Measurements from ENCODE around the gene RAB5IF. TPM values are rescaled to one million over a fixed set of nuclear protein-coding genes. Genes with fewer than 3 reads are reported as not detected.

The RAB5IF gene
- total and polyA plus RNA-seq, 2 of the 13 experiments (the other 11 are each of a cell fraction or from before 2014, with no cell fraction given) = 261 to 305 TPM

DNA sequence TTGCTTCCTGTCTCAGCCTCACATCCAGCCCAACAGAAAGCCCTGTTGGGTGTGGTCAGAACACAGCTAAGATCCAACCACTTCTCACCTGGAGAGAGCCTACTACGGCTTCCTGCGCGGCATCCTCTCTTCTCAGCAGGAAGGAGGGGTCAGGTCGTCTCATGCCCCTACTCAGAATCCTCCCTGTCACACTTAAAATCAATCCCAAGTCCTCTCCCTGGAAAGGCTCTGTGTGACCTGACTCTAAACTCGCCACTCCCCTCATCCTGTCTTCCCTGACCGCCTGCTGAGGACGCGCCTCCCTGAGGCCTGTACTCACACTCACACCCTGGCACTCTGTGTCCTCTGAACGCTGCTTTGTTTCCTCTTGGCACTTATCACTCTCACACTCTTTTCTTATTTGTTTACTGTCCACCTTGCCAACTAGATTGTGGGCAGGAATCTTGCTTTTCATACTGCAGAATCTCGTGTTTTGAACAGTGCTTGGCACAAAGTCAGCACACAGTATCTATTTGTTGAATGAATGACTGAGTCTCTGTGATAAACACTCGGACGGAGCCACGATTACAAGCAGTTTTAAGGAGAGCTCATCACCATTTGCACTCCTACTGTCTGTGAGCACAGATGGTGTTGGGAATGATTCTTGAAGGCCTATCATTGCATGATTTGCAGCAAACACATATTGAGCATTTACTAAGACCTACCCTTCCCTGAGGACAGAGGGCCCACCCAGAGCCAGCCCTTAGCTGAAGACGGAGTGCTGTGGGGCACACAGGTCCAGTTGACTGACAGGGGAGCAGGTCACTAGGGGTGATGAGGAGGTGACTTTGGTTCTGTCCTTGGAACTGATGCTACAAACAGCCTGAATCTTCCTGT lies 18.7 kb downstream of the RAB5IF start (continued):
- TF ChIP-seq, protein P1, sequence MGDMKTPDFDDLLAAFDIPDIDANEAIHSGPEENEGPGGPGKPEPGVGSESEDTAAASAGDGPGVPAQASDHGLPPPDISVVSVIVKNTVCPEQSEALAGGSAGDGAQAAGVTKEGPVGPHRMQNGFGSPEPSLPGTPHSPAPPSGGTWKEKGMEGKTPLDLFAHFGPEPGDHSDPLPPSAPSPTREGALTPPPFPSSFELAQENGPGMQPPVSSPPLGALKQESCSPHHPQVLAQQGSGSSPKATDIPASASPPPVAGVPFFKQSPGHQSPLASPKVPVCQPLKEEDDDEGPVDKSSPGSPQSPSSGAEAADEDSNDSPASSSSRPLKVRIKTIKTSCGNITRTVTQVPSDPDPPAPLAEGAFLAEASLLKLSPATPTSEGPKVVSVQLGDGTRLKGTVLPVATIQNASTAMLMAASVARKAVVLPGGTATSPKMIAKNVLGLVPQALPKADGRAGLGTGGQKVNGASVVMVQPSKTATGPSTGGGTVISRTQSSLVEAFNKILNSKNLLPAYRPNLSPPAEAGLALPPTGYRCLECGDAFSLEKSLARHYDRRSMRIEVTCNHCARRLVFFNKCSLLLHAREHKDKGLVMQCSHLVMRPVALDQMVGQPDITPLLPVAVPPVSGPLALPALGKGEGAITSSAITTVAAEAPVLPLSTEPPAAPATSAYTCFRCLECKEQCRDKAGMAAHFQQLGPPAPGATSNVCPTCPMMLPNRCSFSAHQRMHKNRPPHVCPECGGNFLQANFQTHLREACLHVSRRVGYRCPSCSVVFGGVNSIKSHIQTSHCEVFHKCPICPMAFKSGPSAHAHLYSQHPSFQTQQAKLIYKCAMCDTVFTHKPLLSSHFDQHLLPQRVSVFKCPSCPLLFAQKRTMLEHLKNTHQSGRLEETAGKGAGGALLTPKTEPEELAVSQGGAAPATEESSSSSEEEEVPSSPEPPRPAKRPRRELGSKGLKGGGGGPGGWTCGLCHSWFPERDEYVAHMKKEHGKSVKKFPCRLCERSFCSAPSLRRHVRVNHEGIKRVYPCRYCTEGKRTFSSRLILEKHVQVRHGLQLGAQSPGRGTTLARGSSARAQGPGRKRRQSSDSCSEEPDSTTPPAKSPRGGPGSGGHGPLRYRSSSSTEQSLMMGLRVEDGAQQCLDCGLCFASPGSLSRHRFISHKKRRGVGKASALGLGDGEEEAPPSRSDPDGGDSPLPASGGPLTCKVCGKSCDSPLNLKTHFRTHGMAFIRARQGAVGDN (CRISPR knock-in tag; IDR thresholded peaks at IDR 0.05) = peak; percentile 57
- TF ChIP-seq ZNF329 (CRISPR knock-in tag; IDR thresholded peaks at IDR 0.05; ENCODE audit: low read depth) = no peak
- TF ChIP-seq ZNF24 (IDR thresholded peaks at IDR 0.05) = no peak
- TF ChIP-seq, protein P2, sequence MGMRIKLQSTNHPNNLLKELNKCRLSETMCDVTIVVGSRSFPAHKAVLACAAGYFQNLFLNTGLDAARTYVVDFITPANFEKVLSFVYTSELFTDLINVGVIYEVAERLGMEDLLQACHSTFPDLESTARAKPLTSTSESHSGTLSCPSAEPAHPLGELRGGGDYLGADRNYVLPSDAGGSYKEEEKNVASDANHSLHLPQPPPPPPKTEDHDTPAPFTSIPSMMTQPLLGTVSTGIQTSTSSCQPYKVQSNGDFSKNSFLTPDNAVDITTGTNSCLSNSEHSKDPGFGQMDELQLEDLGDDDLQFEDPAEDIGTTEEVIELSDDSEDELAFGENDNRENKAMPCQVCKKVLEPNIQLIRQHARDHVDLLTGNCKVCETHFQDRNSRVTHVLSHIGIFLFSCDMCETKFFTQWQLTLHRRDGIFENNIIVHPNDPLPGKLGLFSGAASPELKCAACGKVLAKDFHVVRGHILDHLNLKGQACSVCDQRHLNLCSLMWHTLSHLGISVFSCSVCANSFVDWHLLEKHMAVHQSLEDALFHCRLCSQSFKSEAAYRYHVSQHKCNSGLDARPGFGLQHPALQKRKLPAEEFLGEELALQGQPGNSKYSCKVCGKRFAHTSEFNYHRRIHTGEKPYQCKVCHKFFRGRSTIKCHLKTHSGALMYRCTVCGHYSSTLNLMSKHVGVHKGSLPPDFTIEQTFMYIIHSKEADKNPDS (CRISPR knock-in tag; IDR thresholded peaks at IDR 0.05) = no peak
- 0 out of 2 replicates have a peak, but pooled peaks have one; percentile 9 for TF ChIP-seq MIXL1 (CRISPR knock-in tag; IDR thresholded peaks at IDR 0.05)
- TF ChIP-seq ZZZ3 (CRISPR knock-in tag; IDR thresholded peaks at IDR 0.05; ENCODE audit: borderline replicate concordance) = no peak
- TF ChIP-seq ZNF614 (CRISPR knock-in tag; IDR thresholded peaks at IDR 0.05; ENCODE audit: borderline replicate concordance) = 0 out of 2 replicates have a peak, but pooled peaks have one; percentile 37
- TF ChIP-seq KLF11 (CRISPR knock-in tag; IDR thresholded peaks at IDR 0.05) = no peak; the same call in 1 of the 2 replicates
- TF ChIP-seq ZSCAN22 (CRISPR knock-in tag; IDR thresholded peaks at IDR 0.05) = no peak
- no peak for TF ChIP-seq ZNF383 (CRISPR knock-in tag; IDR thresholded peaks at IDR 0.05; ENCODE audit: borderline replicate concordance)
- TF ChIP-seq ZNF510 (CRISPR knock-in tag; IDR thresholded peaks at IDR 0.05; ENCODE audit: low read depth) = no peak
- TF ChIP-seq ZNF382 (CRISPR knock-in tag; IDR thresholded peaks at IDR 0.05; ENCODE audit: borderline replicate concordance) = no peak
- TF ChIP-seq RAD21 (CRISPR knock-in tag; IDR thresholded peaks at IDR 0.05) = no peak
- TF ChIP-seq PLRG1 (conservative IDR thresholded peaks at IDR 0.05) = no peak
- no peak for TF ChIP-seq SOX13 (IDR thresholded peaks at IDR 0.05)
- peak in 1 of 2 experiments; percentile 15; a peak in 1 of 4 replicates for TF ChIP-seq SOX13 (CRISPR knock-in tag; conservative IDR thresholded peaks at IDR 0.05 in 1 of 2, IDR thresholded peaks at IDR 0.05 in 1 of 2)
- TF ChIP-seq ZNF839 (CRISPR knock-in tag; IDR thresholded peaks at IDR 0.05; ENCODE audit: borderline replicate concordance) = no peak
- TF ChIP-seq KAT7 (CRISPR knock-in tag; IDR thresholded peaks at IDR 0.05; ENCODE audit: borderline replicate concordance) = no peak
- TF ChIP-seq CREB1 (IDR thresholded peaks at IDR 0.05) = no peak
- no peak for TF ChIP-seq CREB1 (CRISPR knock-in tag; IDR thresholded peaks at IDR 0.05)
- no peak for TF ChIP-seq MED8 (CRISPR knock-in tag; IDR thresholded peaks at IDR 0.05; ENCODE audit: insufficient replicate concordance)
- no peak for TF ChIP-seq ZBTB8A (CRISPR knock-in tag; IDR thresholded peaks at IDR 0.05; ENCODE audit: borderline replicate concordance, low read depth)
- TF ChIP-seq, protein P3, sequence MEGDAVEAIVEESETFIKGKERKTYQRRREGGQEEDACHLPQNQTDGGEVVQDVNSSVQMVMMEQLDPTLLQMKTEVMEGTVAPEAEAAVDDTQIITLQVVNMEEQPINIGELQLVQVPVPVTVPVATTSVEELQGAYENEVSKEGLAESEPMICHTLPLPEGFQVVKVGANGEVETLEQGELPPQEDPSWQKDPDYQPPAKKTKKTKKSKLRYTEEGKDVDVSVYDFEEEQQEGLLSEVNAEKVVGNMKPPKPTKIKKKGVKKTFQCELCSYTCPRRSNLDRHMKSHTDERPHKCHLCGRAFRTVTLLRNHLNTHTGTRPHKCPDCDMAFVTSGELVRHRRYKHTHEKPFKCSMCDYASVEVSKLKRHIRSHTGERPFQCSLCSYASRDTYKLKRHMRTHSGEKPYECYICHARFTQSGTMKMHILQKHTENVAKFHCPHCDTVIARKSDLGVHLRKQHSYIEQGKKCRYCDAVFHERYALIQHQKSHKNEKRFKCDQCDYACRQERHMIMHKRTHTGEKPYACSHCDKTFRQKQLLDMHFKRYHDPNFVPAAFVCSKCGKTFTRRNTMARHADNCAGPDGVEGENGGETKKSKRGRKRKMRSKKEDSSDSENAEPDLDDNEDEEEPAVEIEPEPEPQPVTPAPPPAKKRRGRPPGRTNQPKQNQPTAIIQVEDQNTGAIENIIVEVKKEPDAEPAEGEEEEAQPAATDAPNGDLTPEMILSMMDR (CRISPR knock-in tag; IDR thresholded peaks at IDR 0.05) = peak; percentile 61

All from HepG2 (cell line).